ENCODE results near the gene DAAM1. TPM values are rescaled to one million over a fixed set of nuclear protein-coding genes. Genes with fewer than 3 reads are reported as not detected.

The DAAM1 gene
- polyA plus RNA-seq, 1 donor (not counting 4 experiments of a cell fraction or from before 2014, with no cell fraction given) = 44.6 TPM

- no peak for FAIRE-seq
- Histone ChIP-seq H3K27ac (ENCODE audit: control insufficient read depth, insufficient read depth, low read length) (no peak overlapping the region), H3K4me3 (ENCODE audit: control insufficient read depth in 2 of 3, extremely low read depth in 1 of 3, insufficient read depth in 2 of 3, low read depth in 1 of 3, low read length in 3 of 3) (no peak overlapping the region), H3K79me2 (ENCODE audit: control insufficient read depth, insufficient read depth, low read length) (peaks cover 5% of the 10 kb centered on the region), H3K36me3 (ENCODE audit: control insufficient read depth in 2 of 2, extremely low read depth in 1 of 2, insufficient read depth in 2 of 2, low read length in 2 of 2) (no peaks in the 10 kb centered on the region), H2AFZ (ENCODE audit: control insufficient read depth, low read length) (no peak overlapping the region), H3K27me3 (ENCODE audit: control insufficient read depth, extremely low read depth, insufficient read depth, low read length) (no peaks in the 10 kb centered on the region), H4K20me1 (ENCODE audit: control insufficient read depth, extremely low read depth, insufficient read depth, low read length) (no peaks in the 10 kb centered on the region), H3K4me2 (ENCODE audit: control insufficient read depth, extremely low read depth, insufficient read depth, low read depth, low read length) (no peak overlapping the region), H3K9me3 (ENCODE audit: control insufficient read depth, low read depth, low read length) (no peaks in the 10 kb centered on the region), H3K9ac (ENCODE audit: control insufficient read depth, extremely low read depth, insufficient read depth, low read length) (no peak overlapping the region), H3K4me1 (ENCODE audit: control insufficient read depth, extremely low read depth, insufficient read depth, low read length) (peaks cover 37% of the 10 kb centered on the region), H3K9me1 (ENCODE audit: control insufficient read depth, extremely low read depth, insufficient read depth, low read length) (no peaks in the 10 kb centered on the region)
- TF ChIP-seq EZH2 (IDR thresholded peaks at IDR 0.05; ENCODE audit: low read length) (no peak), CTCF (optimal IDR thresholded peaks at IDR 0.05 in 1 of 3, IDR thresholded peaks at IDR 0.05 in 1 of 3, conservative IDR thresholded peaks at IDR 0.05 in 1 of 3; ENCODE audit: extremely low read depth in 1 of 3, insufficient read depth in 2 of 3, low read length in 3 of 3) (no peak)
- no peak for DNase-seq (ENCODE audit: low read depth, low spot score)
- dilution Hi-C loops (cut with MboI; ENCODE audit: extremely low pct_ligation_motif_present, low sequenced_read_pairs) = no loop called here
These were observed 113.8 kb downstream of the DAAM1 start for GRCh38 chr14:59302313-59302712.

- Histone ChIP-seq H4K20me1 (ENCODE audit: control insufficient read depth, extremely low read depth, insufficient read depth, low read length) (no peaks in the 10 kb centered on the region), H3K4me1 (ENCODE audit: control insufficient read depth, extremely low read depth, insufficient read depth, low read length) (peaks cover 41% of the 10 kb centered on the region), H3K4me2 (ENCODE audit: control insufficient read depth, extremely low read depth, insufficient read depth, low read depth, low read length) (peak overlapping the region; percentile 7), H3K27me3 (ENCODE audit: control insufficient read depth, extremely low read depth, insufficient read depth, low read length) (no peaks in the 10 kb centered on the region), H3K9me1 (ENCODE audit: control insufficient read depth, extremely low read depth, insufficient read depth, low read length) (no peaks in the 10 kb centered on the region), H3K9ac (ENCODE audit: control insufficient read depth, extremely low read depth, insufficient read depth, low read length) (peak overlapping the region; percentile 23), H3K79me2 (ENCODE audit: control insufficient read depth, insufficient read depth, low read length) (peaks cover 7% of the 10 kb centered on the region), H3K4me3 (ENCODE audit: control insufficient read depth in 2 of 3, extremely low read depth in 1 of 3, insufficient read depth in 2 of 3, low read depth in 1 of 3, low read length in 3 of 3) (no peak overlapping the region), H2AFZ (ENCODE audit: control insufficient read depth, low read length) (no peak overlapping the region), H3K9me3 (ENCODE audit: control insufficient read depth, low read depth, low read length) (no peaks in the 10 kb centered on the region), H3K36me3 (ENCODE audit: control insufficient read depth in 2 of 2, extremely low read depth in 1 of 2, insufficient read depth in 2 of 2, low read length in 2 of 2) (no peaks in the 10 kb centered on the region), H3K27ac (ENCODE audit: control insufficient read depth, insufficient read depth, low read length) (peak overlapping the region; percentile 62)
- DNase-seq (ENCODE audit: low read depth, low spot score) (peak; percentile 48), FAIRE-seq (peak; percentile 94)
- dilution Hi-C loops (cut with MboI; ENCODE audit: extremely low pct_ligation_motif_present, low sequenced_read_pairs) = no loop called here
- TF ChIP-seq CTCF (optimal IDR thresholded peaks at IDR 0.05 in 1 of 3, IDR thresholded peaks at IDR 0.05 in 1 of 3, conservative IDR thresholded peaks at IDR 0.05 in 1 of 3; ENCODE audit: extremely low read depth in 1 of 3, insufficient read depth in 2 of 3, low read length in 3 of 3) = no peak
- TF ChIP-seq EZH2 (IDR thresholded peaks at IDR 0.05; ENCODE audit: low read length) = no peak
These were observed 114.7 kb downstream of the DAAM1 start for GRCh38 chr14:59303216-59303615.
